ENCODE results near the gene PRRG1.
"Not testable (repeated sequence)": the region's sequence is repeated elsewhere in the genome, so short reads cannot be mapped to it uniquely, and the experiment has no call there.

PRRG1 gene

GRCh38 chrX:37349221-37350033 lies at the start of gene PRRG1:
Gene PRRG1, plus strand, starts transcription at chrX:37349364. Its CDS starts 56,886 bp downstream, at chrX:37406250.
- DNase-seq (ENCODE audit: low read depth), result peak; percentile 67
- peak within 1 kb of the TSS; percentile 68 for H3K4me3 ChIP-seq (ENCODE audit: low read depth, low read length)
- TF ChIP-seq MAX (IDR thresholded peaks at IDR 0.05; ENCODE audit: low read depth, low read length), result no peak
- TF ChIP-seq POLR2A (IDR thresholded peaks at IDR 0.05; ENCODE audit: extremely low read depth, insufficient read length), result no peak
- TF ChIP-seq CTCF (IDR thresholded peaks at IDR 0.05; ENCODE audit: low read depth, low read length), result no peak
- TF ChIP-seq MYC (IDR thresholded peaks at IDR 0.05; ENCODE audit: low read depth, low read length), result no peak

- DNase-seq (ENCODE audit: low read depth), result peak; percentile 47
- TF ChIP-seq POLR2A (IDR thresholded peaks at IDR 0.05; ENCODE audit: extremely low read depth, insufficient read length) (no peak), MYC (IDR thresholded peaks at IDR 0.05; ENCODE audit: low read depth, low read length) (no peak), CTCF (IDR thresholded peaks at IDR 0.05; ENCODE audit: low read depth, low read length) (no peak), MAX (IDR thresholded peaks at IDR 0.05; ENCODE audit: low read depth, low read length) (no peak)
- no peak overlapping the region for H3K4me3 ChIP-seq (ENCODE audit: low read depth, low read length)
Observed at GRCh38 chrX:37302569-37302968, 46.6 kb upstream of the PRRG1 start.

GRCh38 chrX:37305238-37305637 lies 43.9 kb upstream of the PRRG1 start:
- not testable (repeated sequence) for DNase-seq (ENCODE audit: low read depth); H3K4me3 ChIP-seq (ENCODE audit: low read depth, low read length)

GRCh38 chrX:37314531-37314930 lies 34.6 kb upstream of the PRRG1 start:
- no peak for DNase-seq (ENCODE audit: low read depth)
- TF ChIP-seq MAX (IDR thresholded peaks at IDR 0.05; ENCODE audit: low read depth, low read length), result no peak
- no peak for TF ChIP-seq POLR2A (IDR thresholded peaks at IDR 0.05; ENCODE audit: extremely low read depth, insufficient read length)
- TF ChIP-seq MYC (IDR thresholded peaks at IDR 0.05; ENCODE audit: low read depth, low read length), result no peak
- no peak for TF ChIP-seq CTCF (IDR thresholded peaks at IDR 0.05; ENCODE audit: low read depth, low read length)
- H3K4me3 ChIP-seq (ENCODE audit: low read depth, low read length), result no peak overlapping the region

GRCh38 chrX:37315511-37316248 lies 33.5 kb upstream of the PRRG1 start:
- no peak for DNase-seq (ENCODE audit: low read depth)
- H3K4me3 ChIP-seq (ENCODE audit: low read depth, low read length), result no peak overlapping the region
- TF ChIP-seq POLR2A (IDR thresholded peaks at IDR 0.05; ENCODE audit: extremely low read depth, insufficient read length) (no peak), MAX (IDR thresholded peaks at IDR 0.05; ENCODE audit: low read depth, low read length) (no peak), MYC (IDR thresholded peaks at IDR 0.05; ENCODE audit: low read depth, low read length) (no peak), CTCF (IDR thresholded peaks at IDR 0.05; ENCODE audit: low read depth, low read length) (no peak)

GRCh38 chrX:37320541-37321203 lies 28.5 kb upstream of the PRRG1 start:
- H3K4me3 ChIP-seq (ENCODE audit: low read depth, low read length), result no peak overlapping the region
- TF ChIP-seq POLR2A (IDR thresholded peaks at IDR 0.05; ENCODE audit: extremely low read depth, insufficient read length) (no peak), MYC (IDR thresholded peaks at IDR 0.05; ENCODE audit: low read depth, low read length) (no peak), CTCF (IDR thresholded peaks at IDR 0.05; ENCODE audit: low read depth, low read length) (no peak), MAX (IDR thresholded peaks at IDR 0.05; ENCODE audit: low read depth, low read length) (no peak)
- DNase-seq (ENCODE audit: low read depth), result peak; percentile 75

All from NB4 (cell line).